Pancreas (tissue), 10 donors: ENCODE results near the gene EMC10. TPM values are rescaled to one million over a fixed set of nuclear protein-coding genes. Genes with fewer than 3 reads are reported as not detected.
A peak's percentile ranks its signal among the peaks of the same experiment; 100 is the strongest.

Experiments
- ATAC-seq, 4 donors: fragments of 200-7000 bp; cut with Tn5 transposase; one replicate each; pipeline versions ENCODE4 v1.8.0 to v1.9.1; 2020; ENCODE audit warnings: mild to moderate bottlenecking in 4 of 4, moderate library complexity in 4 of 4
- DNase-seq, 6 donors: peaks; one replicate each; pipeline ENCODE4 v3.0.0-alpha.2; 2020
- FAIRE-seq: peaks from 2 replicates; lab custom pipeline; 2012; peaks lifted over from hg19 to GRCh38; lab: Jason Lieb, UNC
- H3K27ac ChIP-seq, 4 donors: fragments of 200-600 bp; sonication (generic); 1 replicate in 3 of 4; 2 replicates in 1 of 4; pipeline versions ENCODE4 v1.5.0 to v1.8.0; 2020
- H3K27me3 ChIP-seq, 4 donors: fragments of 200-600 bp; one replicate each; pipeline ENCODE4 v1.8.0; 2021
- H3K36me3 ChIP-seq, 3 donors: fragments of 200-600 bp; sonication (generic) in 1 of 3; one replicate each; pipeline versions ENCODE4 v1.5.0 to v1.8.0; 2020 to 2021
- H3K4me1 ChIP-seq, 3 donors: fragments of 200-600 bp; one replicate each; pipeline ENCODE4 v1.8.0; 2021
- H3K4me3 ChIP-seq, 4 donors: fragments of 200-600 bp; sonication (generic) in 2 of 4; one replicate each; pipeline versions ENCODE4 v1.5.0 to v1.8.0; 2020 to 2021
- H3K9me3 ChIP-seq, 4 donors: fragments of 200-600 bp; one replicate each; pipeline ENCODE4 v1.8.0; 2021
- WGBS, 2 donors: extraction: QIAGEN DNeasy Blood & Tissue Kit; methylation state at CpG; one replicate each; pipeline ENCODE4 v1.1.7; 2013; 5-methylcytosine and 5-hydroxymethylcytosine counted together
- intact Hi-C, 3 donors: fragments of 100-400 bp; cut with DNase I; formaldehyde crosslinking; loops; one replicate each; pipeline versions ENCODE4 v1.11.1 to v1.14.2; 2022
- polyA plus RNA-seq, 2 donors: library from polyadenylated mRNA; stranded (reverse); fragments of 200-250 nt; gene quantifications; one replicate each; pipeline ENCODE4 v1.2.3, GENCODE V29; 2013
- total RNA-seq, 6 donors: library from RNA; stranded (reverse); fragmentation: NEBNext Ultra II Directional in 4 of 6; extraction: Animal tissue kit (Norgen Biotek cat#: 25700) in 4 of 6; gene quantifications; one replicate each; pipeline versions ENCODE4 v1.2.1 to v1.2.4, GENCODE V29; 2021 to 2023
- TF ChIP-seq, protein P1 (sequence below), 4 donors: fragments of 200-600 bp; sonication (generic) in 3 of 4; IDR thresholded peaks; one replicate each; pipeline versions ENCODE4 v1.5.0 to v1.8.0; 2021; ENCODE audit warnings: antibody characterized with exemption in 4 of 4
- donor health status: healthy with polysubstance abuse.
- donor health status: DM: no; HTN: no; CAD: no; lungs with moderate emphysema.
- donor health status: DM: no; HTN: no; CAD: no.
- donor health status: control.
- donor health status: control.
- donor health status: Bipolar disorder and iron deficiency.
- donor health status: DM: yes; HTN: yes; CAD: no.
- donor health status: DM: no; HTN: no; CAD: no.
- donor health status: DM: no; HTN: no; CAD: no.
- donor health status: DM: yes; HTN: yes; CAD: no.

Gene EMC10
- total and polyA plus RNA-seq, 8 donors: 34.7 to 160 (median 69.9) TPM

DNA sequence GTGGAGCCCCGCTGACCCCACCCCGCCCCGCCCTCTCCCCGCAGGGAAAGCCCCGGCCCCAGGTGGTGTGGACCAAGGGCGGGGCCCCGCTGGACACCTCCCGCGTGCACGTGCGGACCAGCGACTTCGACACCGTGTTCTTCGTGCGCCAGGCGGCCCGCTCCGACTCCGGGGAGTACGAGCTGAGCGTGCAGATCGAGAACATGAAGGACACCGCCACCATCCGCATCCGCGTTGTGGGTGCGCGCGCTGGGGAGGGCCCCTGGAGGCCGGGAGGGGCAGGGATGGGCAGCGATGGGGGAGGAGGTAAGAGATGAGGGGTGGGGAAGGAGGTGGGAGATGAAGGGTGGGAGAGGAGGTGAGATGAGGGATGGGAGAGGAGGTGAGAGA, 17.2 kb upstream of the EMC10 start:
- no peak for FAIRE-seq
- H3K27ac ChIP-seq: no peak overlapping the region
- 45 to 58% methylated on average over 32 of the region's 32 CpGs for WGBS, 2 donors
- no peak for ATAC-seq
- DNase-seq: no peak
- H3K36me3 ChIP-seq: no peaks in the 10 kb centered on the region
- H3K27me3 ChIP-seq: peaks cover 0 to 7% (median 0%) of the 10 kb centered on the region in 4 donors
- no peaks in the 10 kb centered on the region for H3K4me1 ChIP-seq
- intact Hi-C loops: loop anchor here in 1 of 3 donors (5.0 kb wide), 1 partner anchor 87 kb away; no protein-coding TSS in a partner anchor
- TF ChIP-seq, protein P1, sequence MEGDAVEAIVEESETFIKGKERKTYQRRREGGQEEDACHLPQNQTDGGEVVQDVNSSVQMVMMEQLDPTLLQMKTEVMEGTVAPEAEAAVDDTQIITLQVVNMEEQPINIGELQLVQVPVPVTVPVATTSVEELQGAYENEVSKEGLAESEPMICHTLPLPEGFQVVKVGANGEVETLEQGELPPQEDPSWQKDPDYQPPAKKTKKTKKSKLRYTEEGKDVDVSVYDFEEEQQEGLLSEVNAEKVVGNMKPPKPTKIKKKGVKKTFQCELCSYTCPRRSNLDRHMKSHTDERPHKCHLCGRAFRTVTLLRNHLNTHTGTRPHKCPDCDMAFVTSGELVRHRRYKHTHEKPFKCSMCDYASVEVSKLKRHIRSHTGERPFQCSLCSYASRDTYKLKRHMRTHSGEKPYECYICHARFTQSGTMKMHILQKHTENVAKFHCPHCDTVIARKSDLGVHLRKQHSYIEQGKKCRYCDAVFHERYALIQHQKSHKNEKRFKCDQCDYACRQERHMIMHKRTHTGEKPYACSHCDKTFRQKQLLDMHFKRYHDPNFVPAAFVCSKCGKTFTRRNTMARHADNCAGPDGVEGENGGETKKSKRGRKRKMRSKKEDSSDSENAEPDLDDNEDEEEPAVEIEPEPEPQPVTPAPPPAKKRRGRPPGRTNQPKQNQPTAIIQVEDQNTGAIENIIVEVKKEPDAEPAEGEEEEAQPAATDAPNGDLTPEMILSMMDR (IDR thresholded peaks at IDR 0.05): no peak
- H3K9me3 ChIP-seq: no peaks in the 10 kb centered on the region
- no peak overlapping the region for H3K4me3 ChIP-seq

DNA sequence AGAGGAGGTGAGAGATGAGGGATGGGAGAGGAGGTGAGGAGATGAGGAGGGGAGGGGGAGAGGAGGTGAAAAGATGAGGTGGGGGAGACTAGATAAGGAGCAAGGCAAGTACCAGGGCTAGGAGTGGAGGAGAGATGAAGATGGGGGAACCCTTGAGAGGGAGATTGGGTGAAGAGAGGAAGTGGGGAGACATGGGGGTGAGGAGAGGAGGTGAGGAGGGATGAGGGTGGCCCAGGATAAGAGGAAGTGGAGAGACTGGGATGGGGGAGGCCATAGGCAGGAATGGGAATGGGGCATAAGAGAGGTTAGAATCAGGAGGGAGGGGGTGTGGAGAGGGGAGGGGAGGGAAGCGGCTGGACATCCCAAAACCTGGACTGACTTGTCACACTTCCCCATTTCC, 16.7 kb upstream of the EMC10 start:
- ATAC-seq (no peak), FAIRE-seq (no peak), DNase-seq (no peak)
- TF ChIP-seq, protein P1 (IDR thresholded peaks at IDR 0.05): no peak
- WGBS, 2 donors: 39 to 56% methylated on average over 1 of the region's 1 CpG
- Histone ChIP-seq H3K4me1 (no peaks in the 10 kb centered on the region), H3K9me3 (no peaks in the 10 kb centered on the region), H3K4me3 (no peak overlapping the region), H3K27me3 (peaks cover 0 to 7% (median 0%) of the 10 kb centered on the region in 4 donors), H3K27ac (no peak overlapping the region), H3K36me3 (no peaks in the 10 kb centered on the region)
- intact Hi-C loops: loop anchor here in 2 of 3 donors (5.0 to 10.0 kb wide), 3 partner anchors 87 to 105 kb away; no protein-coding TSS in a partner anchor

DNA sequence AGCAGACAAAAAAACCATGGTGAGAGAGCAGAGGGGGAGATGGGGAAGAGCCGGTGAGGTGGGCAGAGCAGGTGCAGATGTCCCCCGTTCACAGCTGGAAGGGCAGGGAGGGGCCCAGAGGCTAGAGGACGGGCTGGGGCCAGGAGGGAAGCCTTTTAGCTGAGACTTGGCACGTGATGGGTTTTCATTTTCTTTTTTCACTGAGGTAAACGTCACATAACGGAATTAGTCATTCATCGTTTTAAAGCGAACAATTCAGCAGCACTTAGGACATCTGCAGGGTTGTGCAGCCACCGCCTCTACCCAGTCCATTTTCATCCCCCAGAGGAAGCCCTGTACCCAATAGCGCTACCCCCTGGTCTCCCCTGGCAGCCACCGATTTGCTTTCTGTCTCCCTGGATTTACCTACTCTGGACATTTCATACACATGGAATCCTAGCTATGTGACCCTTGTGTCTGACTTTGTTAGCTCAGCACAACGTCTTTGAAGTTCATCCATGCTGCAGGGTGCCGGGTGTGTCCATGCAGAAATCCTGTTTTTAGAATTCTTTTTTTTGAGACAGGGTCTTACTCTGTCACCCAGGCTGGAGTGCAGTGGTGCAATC, 16.0 kb upstream of the EMC10 start:
- Histone ChIP-seq H3K36me3 (no peaks in the 10 kb centered on the region), H3K9me3 (no peaks in the 10 kb centered on the region), H3K4me1 (no peaks in the 10 kb centered on the region), H3K4me3 (no peak overlapping the region), H3K27ac (no peak overlapping the region), H3K27me3 (peaks cover 0 to 7% (median 0%) of the 10 kb centered on the region in 4 donors)
- TF ChIP-seq, protein P1 (IDR thresholded peaks at IDR 0.05): no peak
- 24 to 32% methylated on average over 13 of the region's 13 CpGs for WGBS, 2 donors
- intact Hi-C loops: loop anchor here in 2 of 3 donors (5.0 to 10.0 kb wide), 2 partner anchors 98 to 105 kb away; no protein-coding TSS in a partner anchor
- FAIRE-seq (no peak), DNase-seq (no peak), ATAC-seq (no peak)

DNA sequence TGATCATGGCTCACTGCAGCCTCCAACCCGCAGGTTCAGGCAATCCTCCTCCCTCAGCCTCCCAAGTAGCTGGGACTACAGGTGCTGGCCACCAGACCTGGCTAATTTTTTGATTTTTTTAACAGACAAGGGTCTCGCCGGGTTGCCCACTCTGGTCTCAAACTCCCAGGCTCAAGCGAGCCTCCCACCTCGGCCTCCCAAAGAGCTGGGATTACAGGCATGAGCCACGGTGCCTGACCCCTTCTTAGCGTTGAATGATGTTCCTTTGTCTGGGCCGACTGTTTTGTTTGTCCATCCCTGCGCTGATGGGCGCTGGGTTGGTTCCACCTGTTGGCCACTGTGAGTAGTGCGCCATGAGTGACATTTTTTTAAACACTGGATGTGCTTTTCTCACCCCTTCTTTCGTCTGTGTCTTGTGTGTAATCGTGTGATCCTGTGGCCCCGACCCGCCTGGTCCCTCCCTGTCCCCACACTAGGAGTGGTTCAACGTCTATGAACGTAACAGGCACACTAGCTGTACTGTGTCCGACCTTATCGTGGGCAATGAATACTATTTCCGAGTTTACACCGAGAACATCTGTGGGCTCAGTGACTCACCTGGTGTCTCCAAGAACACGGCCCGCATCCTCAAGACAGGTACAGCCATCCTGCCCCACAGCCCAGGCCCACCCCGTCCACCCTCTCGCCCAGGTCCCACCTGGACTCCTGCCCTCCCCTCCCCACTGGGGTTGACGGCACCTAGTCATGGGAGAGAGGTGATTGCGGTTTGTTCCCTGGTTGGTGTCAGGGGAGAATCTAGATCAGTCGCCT, 15.0 kb upstream of the EMC10 start:
- H3K27ac ChIP-seq: no peak overlapping the region
- peaks cover 0 to 7% (median 0%) of the 10 kb centered on the region in 4 donors for H3K27me3 ChIP-seq
- H3K4me1 ChIP-seq: no peaks in the 10 kb centered on the region
- TF ChIP-seq, protein P1 (IDR thresholded peaks at IDR 0.05): peak; percentile 58 to 82 (median 80)
- intact Hi-C loops: loop anchor here in 2 of 3 donors (5.0 to 10.0 kb wide), 2 partner anchors 99 to 106 kb away; no protein-coding TSS in a partner anchor
- no peak for FAIRE-seq
- DNase-seq: peak in 3 of 6 donors; percentile 33 to 79 (median 65)
- no peaks in the 10 kb centered on the region for H3K36me3 ChIP-seq
- no peaks in the 10 kb centered on the region for H3K9me3 ChIP-seq
- ATAC-seq: peak; percentile 84 to 97 (median 92)
- WGBS, 2 donors: 20 to 21% methylated on average over 28 of the region's 28 CpGs
- no peak overlapping the region for H3K4me3 ChIP-seq
